ENCODE results near the gene OR51V1.
"Not testable (repeated sequence)": the region's sequence is repeated elsewhere in the genome, so short reads cannot be mapped to it uniquely, and the experiment has no call there.

OR51V1 gene, protein sequence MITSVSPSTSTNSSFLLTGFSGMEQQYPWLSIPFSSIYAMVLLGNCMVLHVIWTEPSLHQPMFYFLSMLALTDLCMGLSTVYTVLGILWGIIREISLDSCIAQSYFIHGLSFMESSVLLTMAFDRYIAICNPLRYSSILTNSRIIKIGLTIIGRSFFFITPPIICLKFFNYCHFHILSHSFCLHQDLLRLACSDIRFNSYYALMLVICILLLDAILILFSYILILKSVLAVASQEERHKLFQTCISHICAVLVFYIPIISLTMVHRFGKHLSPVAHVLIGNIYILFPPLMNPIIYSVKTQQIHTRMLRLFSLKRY

DNA sequence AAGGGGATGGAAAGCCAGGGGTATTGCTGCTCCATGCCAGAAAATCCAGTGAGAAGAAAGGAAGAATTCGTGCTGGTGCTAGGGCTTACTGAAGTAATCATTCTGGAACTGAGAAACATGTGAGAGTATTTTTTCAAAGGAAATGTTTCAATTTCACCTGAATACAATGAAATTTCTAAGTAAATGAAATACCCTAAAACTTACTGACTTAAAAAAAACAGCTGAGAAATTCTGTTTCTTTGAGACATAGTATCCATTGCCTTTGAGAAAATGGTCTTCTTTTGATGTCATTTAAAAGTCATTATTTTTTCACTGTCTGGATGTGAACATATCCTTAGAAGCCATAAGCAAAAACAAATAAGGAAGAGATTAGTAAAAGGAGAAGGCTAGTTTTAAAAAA is at the start of gene OR51V1:
TSS of gene OR51V1 (minus strand) at position 101 of the 400 bp plus-strand sequence. CDS start at position 101, 0 bp downstream.
- Mint-ChIP-seq H3K27ac (no peak within 1 kb of the TSS), H3K9me3 (no peaks in the 10 kb centered on the region), H3K4me3 (no peak within 1 kb of the TSS), H3K4me1 (no peaks in the 10 kb centered on the region), H3K27me3 (no peaks in the 10 kb centered on the region), H3K36me3 (no peaks in the 10 kb centered on the region)

DNA sequence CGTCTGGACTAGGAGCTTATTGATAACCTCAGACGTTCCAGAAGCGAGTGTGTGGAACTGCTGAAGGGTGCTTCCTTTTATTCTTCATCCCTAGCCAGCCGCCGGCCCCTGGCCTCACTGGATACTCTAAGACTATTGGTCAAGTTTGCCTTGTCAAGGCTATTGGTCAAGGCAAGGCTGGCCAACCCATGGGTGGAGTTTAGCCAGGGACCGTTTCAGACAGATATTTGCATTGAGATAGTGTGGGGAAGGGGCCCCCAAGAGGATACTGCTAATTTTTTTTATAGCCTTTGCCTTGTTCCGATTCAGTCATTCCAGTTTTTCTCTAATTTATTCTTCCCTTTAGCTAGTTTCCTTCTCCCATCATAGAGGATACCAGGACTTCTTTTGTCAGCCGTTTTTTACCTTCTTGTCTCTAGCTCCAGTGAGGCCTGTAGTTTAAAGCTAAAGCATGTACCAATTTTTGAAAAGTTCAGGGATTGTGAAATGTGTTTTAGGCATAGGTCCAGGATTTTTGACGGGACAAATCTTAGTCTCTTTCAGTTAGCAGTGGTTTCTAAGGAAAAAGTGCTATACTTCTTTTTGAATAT is 49.4 kb upstream of the OR51V1 start, which contains the start of gene HBG1:
TSS of gene HBG1 (minus strand) at position 51 of the 590 bp plus-strand sequence. CDS start 53 bp downstream, outside the sequence.
- not testable (repeated sequence) for H3K4me1 Mint-ChIP-seq

DNA sequence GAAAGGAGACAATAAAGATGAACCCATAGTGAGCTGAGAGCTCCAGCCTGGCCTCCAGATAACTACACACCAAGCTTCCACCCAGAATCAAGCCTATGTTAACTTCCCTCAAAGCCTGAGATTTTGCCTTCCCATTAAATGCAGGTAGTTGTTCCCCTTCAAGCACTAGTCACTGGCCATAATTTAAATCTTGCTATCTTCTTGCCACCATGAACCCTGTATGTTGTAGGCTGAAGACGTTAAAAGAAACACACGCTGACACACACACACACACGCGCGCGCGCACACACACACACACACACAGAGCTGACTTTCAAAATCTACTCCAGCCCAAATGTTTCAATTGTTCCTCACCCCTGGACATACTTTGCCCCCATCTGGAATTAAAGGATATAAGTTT is 48.0 kb upstream of the OR51V1 start:
- not testable (repeated sequence) for H3K9me3 Mint-ChIP-seq, H3K27me3 Mint-ChIP-seq, H3K4me3 Mint-ChIP-seq, H3K27ac Mint-ChIP-seq, H3K4me1 Mint-ChIP-seq, H3K36me3 Mint-ChIP-seq

More for the DNA sequence above, 49.4 kb upstream of the OR51V1 start, which contains the start of gene HBG1:
- not testable (repeated sequence) for H3K27ac Mint-ChIP-seq, H3K36me3 Mint-ChIP-seq, H3K4me3 Mint-ChIP-seq, H3K27me3 Mint-ChIP-seq, H3K9me3 Mint-ChIP-seq

DNA sequence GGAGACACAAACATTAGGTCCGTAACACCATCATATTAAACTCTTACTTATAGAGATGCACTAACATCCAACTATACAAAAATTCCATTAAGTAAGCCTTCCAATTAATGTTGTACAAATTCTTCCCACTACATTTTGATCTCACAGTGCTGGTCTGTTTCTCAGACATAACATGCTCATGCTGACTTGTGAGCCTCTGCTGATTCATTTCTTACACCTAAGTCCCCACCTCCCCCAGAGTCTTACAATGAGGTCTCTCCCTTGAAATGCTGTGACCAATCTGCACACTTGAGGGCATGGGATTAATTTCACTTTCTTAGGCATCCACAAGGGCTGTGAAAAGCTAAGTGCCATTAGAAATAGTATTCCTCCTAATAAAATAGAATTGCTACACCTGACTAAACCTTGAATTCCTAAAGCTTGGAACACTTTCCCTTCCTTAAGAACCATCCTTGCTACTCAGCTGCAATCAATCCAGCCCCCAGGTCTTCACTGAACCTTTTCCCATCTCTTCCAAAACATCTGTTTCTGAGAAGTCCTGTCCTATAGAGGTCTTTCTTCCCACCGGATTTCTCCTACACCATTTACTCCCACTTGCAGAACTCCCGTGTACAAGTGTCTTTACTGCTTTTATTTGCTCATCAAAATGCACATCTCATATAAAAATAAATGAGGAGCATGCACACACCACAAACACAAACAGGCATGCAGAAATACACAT is 47.1 kb upstream of the OR51V1 start:
- no peaks in the 10 kb centered on the region for H3K36me3 Mint-ChIP-seq
- no peaks in the 10 kb centered on the region for H3K4me1 Mint-ChIP-seq
- no peak overlapping the region for H3K27ac Mint-ChIP-seq
- no peaks in the 10 kb centered on the region for H3K9me3 Mint-ChIP-seq
- peaks cover 2% of the 10 kb centered on the region for H3K27me3 Mint-ChIP-seq
- no peak overlapping the region for H3K4me3 Mint-ChIP-seq

DNA sequence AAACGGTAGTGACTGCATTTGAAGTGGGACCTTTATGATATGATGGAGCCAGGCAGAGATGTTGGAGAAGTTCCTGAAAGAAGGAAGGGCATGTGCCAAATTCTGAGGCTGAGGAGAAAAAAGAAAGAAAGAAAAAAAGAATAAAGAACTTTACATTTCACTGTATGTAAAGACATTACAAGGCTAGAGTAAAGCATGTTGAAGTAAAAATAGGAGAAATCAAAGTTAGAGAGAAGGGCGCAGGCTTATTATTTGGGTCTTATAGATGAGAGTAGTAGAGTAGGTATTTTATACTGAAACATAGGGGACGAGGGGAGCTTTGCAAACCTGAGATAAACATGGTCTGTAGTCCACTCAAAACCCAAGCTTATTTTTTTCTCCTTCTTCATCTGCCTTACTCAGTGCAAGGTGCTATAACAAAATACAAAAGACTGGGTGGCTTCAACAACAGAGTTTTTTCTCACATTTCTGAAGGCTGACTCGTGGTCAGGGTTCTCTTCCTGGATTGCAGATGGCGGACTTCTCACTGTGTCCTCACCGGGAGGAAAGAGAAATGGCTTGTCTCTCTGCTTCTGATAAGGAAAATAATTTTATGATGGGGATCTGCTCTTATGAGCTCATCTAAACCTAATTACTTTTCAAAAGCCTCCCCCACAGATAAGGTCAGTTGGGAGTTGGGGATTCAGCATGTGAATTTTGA is 46.4 kb upstream of the OR51V1 start:
- Mint-ChIP-seq H3K27me3 (peaks cover 2% of the 10 kb centered on the region), H3K27ac (no peak overlapping the region), H3K4me3 (no peak overlapping the region), H3K9me3 (no peaks in the 10 kb centered on the region), H3K36me3 (no peaks in the 10 kb centered on the region), H3K4me1 (no peaks in the 10 kb centered on the region)

DNA sequence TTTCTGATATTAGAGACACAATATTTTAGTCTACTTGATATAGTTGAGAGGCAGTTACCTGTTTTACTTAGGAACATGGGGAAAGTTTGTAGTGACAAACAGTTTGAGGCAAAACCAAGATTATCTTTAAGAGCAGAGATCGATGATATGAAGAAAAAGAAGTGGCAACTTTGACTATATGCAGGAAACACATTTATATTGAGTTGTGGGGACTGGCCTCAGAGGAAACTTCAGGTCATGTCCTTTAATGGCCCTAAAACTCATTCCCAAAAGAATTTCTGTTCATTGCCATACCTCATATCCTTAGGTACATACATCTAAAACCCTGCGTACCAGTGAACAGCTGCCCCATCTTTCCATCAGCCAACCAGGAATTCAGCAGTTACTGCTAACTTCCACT is 44.7 kb upstream of the OR51V1 start:
- Mint-ChIP-seq H3K4me3 (no peak overlapping the region), H3K27me3 (peaks cover 2% of the 10 kb centered on the region), H3K9me3 (no peaks in the 10 kb centered on the region), H3K27ac (no peak overlapping the region), H3K4me1 (no peaks in the 10 kb centered on the region), H3K36me3 (no peaks in the 10 kb centered on the region)

DNA sequence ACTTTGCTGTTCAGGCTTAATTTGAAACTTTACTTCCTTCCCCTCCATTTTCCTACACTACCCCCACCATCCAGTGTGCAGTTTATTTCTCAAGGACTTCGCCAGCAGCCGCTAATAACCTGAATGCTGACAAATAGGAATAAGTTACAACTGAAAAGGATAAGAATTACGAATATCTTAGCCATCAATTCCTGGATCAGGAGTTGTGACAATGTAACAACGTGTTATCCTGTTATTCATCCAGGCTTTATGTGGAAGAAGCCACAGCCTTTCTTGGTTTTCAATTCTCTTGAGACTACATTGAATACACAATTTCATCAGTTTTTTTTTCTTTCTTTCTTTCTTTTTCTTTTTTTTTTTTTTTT is 43.3 kb upstream of the OR51V1 start:
- no peak overlapping the region for H3K4me3 Mint-ChIP-seq
- no peak overlapping the region for H3K27ac Mint-ChIP-seq
- H3K9me3 Mint-ChIP-seq: no peaks in the 10 kb centered on the region
- peaks cover 4% of the 10 kb centered on the region for H3K27me3 Mint-ChIP-seq
- H3K36me3 Mint-ChIP-seq: no peaks in the 10 kb centered on the region
- H3K4me1 Mint-ChIP-seq: no peaks in the 10 kb centered on the region

DNA sequence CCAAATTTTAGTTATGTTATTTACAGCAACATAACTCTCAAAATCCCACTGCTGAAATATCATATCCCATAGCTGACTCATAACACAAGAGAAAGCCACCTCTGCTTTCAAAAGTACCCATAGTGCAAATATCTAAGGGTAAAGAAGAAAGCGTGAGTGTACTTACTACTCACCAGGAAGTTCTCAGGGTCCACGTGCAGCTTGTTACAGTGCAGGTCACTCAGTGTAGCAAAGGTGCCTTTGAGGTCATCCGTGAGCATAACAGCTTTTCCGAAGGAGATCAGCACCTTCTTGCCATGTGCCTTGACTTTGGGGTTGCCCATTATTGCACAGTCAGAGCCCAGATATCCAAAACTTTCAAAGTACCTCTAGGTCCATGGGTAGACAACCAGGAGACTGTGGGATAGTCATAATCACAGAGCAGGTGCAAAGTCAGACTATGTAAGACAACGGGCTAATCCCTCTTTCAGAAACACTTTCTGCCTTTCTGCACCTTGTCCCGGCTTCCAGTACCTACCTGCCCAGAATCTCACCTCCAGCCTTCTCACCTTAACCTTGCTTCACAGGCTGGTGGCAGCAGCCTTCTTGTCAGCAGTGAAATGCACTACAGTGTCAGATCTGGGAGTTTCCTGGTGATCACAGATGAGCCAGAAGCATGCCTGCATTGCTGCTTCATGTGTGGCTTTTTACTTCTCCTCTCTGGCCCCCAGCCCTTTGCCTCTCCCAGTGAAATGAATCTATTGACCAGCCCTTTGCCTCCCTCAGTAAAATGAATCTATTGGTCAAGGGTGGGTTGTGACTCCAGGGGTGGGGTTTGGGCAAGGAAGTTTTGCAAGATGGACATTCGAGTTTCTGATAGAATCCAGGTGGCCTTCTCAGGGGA is 42.7 kb upstream of the OR51V1 start:
- Mint-ChIP-seq H3K36me3 (no peaks in the 10 kb centered on the region), H3K27me3 (peaks cover 6% of the 10 kb centered on the region), H3K4me3 (no peak overlapping the region), H3K4me1 (no peaks in the 10 kb centered on the region), H3K9me3 (no peaks in the 10 kb centered on the region), H3K27ac (no peak overlapping the region)

DNA sequence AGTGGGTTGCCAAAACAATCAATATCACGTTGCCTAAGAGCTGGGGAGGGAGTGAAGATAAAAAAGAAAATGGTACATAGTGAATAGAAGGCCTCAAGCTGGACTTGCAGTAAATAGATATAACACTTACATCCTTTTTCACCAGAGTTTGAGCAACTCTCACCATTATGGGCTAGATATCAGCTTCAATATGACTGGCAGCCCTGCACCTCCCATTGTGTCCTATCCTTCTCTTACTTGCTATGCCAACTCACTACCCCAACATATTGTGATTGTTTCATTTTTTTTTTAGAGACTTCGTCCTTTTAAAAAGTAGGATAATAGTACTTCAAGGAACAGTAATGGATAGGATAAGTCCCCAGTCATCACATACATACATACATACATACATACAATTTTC is 41.7 kb upstream of the OR51V1 start:
- Mint-ChIP-seq H3K27me3 (peaks cover 8% of the 10 kb centered on the region), H3K36me3 (no peaks in the 10 kb centered on the region), H3K4me3 (no peak overlapping the region), H3K4me1 (no peaks in the 10 kb centered on the region), H3K9me3 (no peaks in the 10 kb centered on the region), H3K27ac (no peak overlapping the region)

DNA sequence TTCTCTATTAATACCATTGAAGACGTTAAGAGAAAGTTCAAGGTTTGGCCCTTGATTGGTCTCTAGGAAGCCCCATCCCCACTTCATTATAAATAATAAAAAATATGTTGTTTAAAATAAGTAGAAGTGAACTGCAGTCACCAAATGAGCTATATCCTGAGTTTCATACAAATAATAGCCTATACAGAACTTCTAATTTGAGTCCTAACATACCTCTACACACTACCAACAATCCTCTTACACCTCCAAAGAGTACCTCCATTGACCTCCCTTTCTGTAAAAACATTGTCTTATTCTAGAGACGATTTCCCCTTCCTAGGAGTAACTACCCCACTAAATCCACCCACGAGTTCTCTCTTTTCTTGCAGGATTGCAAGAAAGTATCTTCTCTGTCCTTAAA is 41.0 kb upstream of the OR51V1 start:
- H3K4me3 Mint-ChIP-seq: no peak overlapping the region
- H3K4me1 Mint-ChIP-seq: no peaks in the 10 kb centered on the region
- no peaks in the 10 kb centered on the region for H3K9me3 Mint-ChIP-seq
- peaks cover 8% of the 10 kb centered on the region for H3K27me3 Mint-ChIP-seq
- H3K36me3 Mint-ChIP-seq: no peaks in the 10 kb centered on the region
- H3K27ac Mint-ChIP-seq: no peak overlapping the region

DNA sequence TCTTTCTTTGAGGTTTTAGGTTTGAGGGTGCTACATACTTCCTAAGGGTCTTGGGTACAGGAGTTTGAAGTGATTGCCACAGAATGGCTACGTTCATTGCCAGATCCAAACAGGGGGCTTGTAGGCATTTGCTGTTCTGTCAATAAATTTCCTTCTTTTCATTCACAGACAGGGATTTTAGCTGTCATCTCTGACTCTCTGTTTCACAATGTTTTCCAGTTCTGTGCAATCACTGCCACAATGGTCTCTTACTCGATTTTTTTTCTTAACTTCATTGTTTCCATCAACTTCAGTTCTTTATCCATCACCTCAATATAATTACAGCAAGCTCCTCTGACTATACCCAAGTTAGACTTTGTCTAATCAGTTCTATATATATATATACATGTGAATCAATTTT is 40.0 kb upstream of the OR51V1 start:
- Mint-ChIP-seq H3K36me3 (no peaks in the 10 kb centered on the region), H3K4me3 (no peak overlapping the region), H3K27me3 (peaks cover 8% of the 10 kb centered on the region), H3K27ac (no peak overlapping the region), H3K4me1 (no peaks in the 10 kb centered on the region), H3K9me3 (no peaks in the 10 kb centered on the region)

DNA sequence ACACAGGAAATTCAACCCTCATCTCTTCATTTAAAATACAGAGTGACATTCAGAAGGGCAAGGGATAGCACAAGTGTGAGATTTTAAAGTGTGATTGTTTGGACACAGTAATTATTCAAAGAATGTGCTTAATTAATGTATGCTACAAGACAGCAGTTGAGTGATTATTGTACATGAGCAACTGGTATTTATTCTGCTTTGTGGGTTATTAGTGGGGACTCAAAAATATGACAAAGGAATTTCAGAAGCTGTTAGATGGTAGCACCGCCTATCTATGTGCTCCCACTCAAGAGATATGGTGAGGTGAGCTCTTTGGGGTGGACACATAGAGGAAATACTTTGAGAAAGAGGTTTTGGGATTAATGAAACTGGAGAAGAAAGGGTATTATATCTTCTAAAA is 39.6 kb upstream of the OR51V1 start:
- Mint-ChIP-seq H3K9me3 (no peaks in the 10 kb centered on the region), H3K4me1 (no peaks in the 10 kb centered on the region), H3K27me3 (peaks cover 8% of the 10 kb centered on the region), H3K36me3 (no peaks in the 10 kb centered on the region), H3K4me3 (no peak overlapping the region), H3K27ac (no peak overlapping the region)

DNA sequence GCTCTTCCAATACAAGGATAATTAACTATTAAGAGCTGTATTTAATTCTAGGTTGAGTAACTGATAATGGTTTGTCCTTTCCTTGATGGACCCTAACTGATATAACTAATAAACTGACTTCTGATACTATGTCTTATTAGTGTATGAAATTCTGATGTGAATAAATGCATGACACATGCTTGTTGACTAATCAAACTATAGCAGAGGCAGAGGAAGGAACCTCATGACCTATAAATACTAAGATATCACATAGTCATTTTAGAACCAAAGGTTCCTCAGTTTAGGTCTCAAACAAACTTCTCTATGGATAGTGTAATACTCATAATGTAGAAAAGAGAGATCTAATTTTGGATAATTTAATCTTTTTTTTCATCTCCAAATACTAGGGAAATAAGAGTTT is 38.6 kb upstream of the OR51V1 start:
- Mint-ChIP-seq H3K27me3 (peaks cover 7% of the 10 kb centered on the region), H3K4me1 (no peaks in the 10 kb centered on the region), H3K27ac (no peak overlapping the region), H3K9me3 (no peaks in the 10 kb centered on the region), H3K36me3 (no peaks in the 10 kb centered on the region), H3K4me3 (no peak overlapping the region)

DNA sequence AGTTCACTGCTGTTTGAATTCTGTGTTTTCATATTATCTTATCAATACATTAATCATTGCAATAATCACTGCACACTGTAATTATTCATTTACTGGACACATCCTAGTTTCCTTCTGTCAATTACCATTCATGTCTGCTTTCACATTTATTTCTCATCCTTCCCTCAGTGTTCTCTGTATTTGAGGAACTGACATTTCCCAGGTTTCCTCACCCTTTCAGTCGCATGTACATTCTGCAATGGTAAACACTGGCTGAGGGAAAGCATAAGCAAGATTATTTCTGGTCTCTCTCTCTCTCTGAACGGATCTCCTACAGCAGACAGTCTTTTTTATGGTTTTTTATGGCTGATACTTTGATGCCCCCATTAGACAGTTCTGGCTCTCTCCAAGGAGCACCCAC is 38.0 kb upstream of the OR51V1 start:
- H3K27me3 Mint-ChIP-seq: peaks cover 7% of the 10 kb centered on the region
- no peaks in the 10 kb centered on the region for H3K9me3 Mint-ChIP-seq
- H3K36me3 Mint-ChIP-seq: no peaks in the 10 kb centered on the region
- peak overlapping the region; percentile 5 for H3K27ac Mint-ChIP-seq
- H3K4me3 Mint-ChIP-seq: no peak overlapping the region
- no peaks in the 10 kb centered on the region for H3K4me1 Mint-ChIP-seq

DNA sequence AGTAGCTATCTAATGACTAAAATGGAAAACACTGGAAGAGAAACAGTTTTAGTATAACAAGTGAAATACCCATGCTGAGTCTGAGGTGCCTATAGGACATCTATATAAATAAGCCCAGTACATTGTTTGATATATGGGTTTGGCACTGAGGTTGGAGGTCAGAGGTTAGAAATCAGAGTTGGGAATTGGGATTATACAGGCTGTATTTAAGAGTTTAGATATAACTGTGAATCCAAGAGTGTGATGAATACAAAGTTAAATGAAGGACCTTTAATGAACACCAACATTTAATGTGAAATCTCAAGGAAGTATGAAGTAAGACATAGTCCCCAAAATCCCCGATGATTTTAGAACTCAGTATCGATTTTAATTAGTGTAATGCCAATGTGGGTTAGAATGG is 36.9 kb upstream of the OR51V1 start:
- no peaks in the 10 kb centered on the region for H3K36me3 Mint-ChIP-seq
- no peaks in the 10 kb centered on the region for H3K9me3 Mint-ChIP-seq
- H3K4me1 Mint-ChIP-seq: no peaks in the 10 kb centered on the region
- H3K27ac Mint-ChIP-seq: no peak overlapping the region
- peaks cover 7% of the 10 kb centered on the region for H3K27me3 Mint-ChIP-seq
- H3K4me3 Mint-ChIP-seq: no peak overlapping the region
